C4-2B (cell line): Measurements from ENCODE around the gene NRXN3.

Experiments used
- ZFX ChIP-seq: fragments of 450-650 bp; IDR thresholded peaks from 2 replicates; pipeline ENCODE4 v1.6.1; 2017
- TF ChIP-seq, protein P1 (sequence below): fragments of 450-650 bp; conservative IDR thresholded peaks from 2 replicates; pipeline ENCODE4 v1.5.1; 2017; ENCODE audit warnings: mild to moderate bottlenecking

DNA sequence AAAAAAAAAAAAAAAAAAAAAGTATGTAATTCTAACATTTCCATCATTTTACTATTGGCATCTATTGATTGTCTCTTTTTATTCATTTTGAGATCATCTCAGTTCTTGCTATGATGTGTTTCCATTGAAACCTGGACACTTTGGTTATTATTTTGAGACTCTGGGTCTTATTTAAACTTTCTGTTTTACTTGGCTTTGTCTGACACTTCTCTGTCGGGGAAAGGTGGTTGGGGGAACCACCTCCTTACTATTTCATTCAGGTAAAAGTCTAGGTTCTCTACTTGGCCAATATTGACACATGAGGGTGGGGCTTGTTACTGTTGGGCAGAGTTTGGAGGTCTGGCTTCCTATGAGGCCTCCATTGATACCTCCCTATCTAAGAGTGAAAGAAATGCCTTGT lies 228.0 kb downstream of the NRXN3 start:
- TF ChIP-seq, protein P1, sequence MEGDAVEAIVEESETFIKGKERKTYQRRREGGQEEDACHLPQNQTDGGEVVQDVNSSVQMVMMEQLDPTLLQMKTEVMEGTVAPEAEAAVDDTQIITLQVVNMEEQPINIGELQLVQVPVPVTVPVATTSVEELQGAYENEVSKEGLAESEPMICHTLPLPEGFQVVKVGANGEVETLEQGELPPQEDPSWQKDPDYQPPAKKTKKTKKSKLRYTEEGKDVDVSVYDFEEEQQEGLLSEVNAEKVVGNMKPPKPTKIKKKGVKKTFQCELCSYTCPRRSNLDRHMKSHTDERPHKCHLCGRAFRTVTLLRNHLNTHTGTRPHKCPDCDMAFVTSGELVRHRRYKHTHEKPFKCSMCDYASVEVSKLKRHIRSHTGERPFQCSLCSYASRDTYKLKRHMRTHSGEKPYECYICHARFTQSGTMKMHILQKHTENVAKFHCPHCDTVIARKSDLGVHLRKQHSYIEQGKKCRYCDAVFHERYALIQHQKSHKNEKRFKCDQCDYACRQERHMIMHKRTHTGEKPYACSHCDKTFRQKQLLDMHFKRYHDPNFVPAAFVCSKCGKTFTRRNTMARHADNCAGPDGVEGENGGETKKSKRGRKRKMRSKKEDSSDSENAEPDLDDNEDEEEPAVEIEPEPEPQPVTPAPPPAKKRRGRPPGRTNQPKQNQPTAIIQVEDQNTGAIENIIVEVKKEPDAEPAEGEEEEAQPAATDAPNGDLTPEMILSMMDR: no peak
- TF ChIP-seq ZFX: no peak
